ENCODE data around the gene THOC6. TPM values are rescaled to one million over a fixed set of nuclear protein-coding genes. Genes with fewer than 3 reads are reported as not detected.

The THOC6 gene
- total and polyA plus RNA-seq, 2 donors (not counting 3 experiments of a cell fraction or from before 2014, with no cell fraction given): 23.9 to 39.3 TPM

DNA sequence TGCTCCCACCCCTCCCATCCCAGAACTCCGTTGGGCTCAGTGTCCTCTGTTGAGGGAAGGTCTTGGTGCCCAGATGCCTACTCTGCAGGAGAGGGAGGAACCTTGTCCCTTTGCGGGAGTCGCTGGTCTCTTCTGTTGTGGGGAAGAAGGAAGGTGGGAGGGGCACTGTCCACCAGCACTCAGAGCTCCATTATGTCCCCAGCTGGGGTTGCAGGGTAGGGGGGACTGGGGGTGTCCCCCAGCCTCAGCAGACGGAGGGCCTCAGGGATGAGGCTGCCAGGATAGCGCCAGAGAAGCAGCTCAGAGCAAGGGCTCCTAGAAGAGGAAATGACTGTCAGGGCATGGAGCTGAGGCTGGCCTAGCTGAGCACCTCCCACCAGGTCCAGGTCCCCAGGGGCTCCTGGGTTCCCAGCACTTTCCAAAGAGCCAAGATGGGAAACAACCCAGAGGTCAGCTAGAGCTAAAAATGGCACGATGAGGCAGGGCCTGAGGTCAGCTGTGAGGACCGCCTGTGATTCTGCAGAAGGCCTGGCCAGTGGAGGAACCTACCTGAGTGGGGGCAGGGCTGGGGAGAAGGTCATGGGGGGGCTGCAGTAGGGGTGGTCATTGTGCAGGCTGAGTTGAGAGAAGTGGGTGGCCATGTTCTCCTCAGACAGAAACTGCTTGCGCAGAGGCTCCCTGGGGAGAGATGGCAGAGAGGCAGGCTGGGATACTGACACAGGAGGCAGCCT, 986 bp upstream of the THOC6 start:
- ChIA-PET POLR2A (no interaction called here), CTCF (interaction anchor here (1.4 to 6.1 kb wide), 5 partner anchors 8 to 107 kb away, joined by 4 to 52 read pairs (median 9); no protein-coding TSS in a partner anchor)
- no peak overlapping the region for H2AFZ ChIP-seq (ENCODE audit: low read depth, low read length)
- H3K9ac ChIP-seq (replicated peaks; ENCODE audit: extremely low read depth, insufficient read depth, low read length): peak overlapping the region; percentile 90
- H3K36me3 ChIP-seq (ENCODE audit: control insufficient read depth in 2 of 2, extremely low read depth in 1 of 2, insufficient read depth in 2 of 2, low read length in 2 of 2): peaks cover 0 to 9% of the 10 kb centered on the region in 2 experiments
- peaks cover 18% of the 10 kb centered on the region for H3K4me1 ChIP-seq (ENCODE audit: control insufficient read depth, extremely low read depth, insufficient read depth, low read length)
- intact Hi-C loops (cut with micrococcal nuclease): no loop called here
- H3K27ac ChIP-seq (ENCODE audit: insufficient read depth, low read depth, low read length): peak overlapping the region; percentile 98
- dilution Hi-C loops (cut with MboI; ENCODE audit: extremely low pct_ligation_motif_present, low sequenced_read_pairs): no loop called here
- no TSS peak for BruUV-seq (replicated peaks)
- peak overlapping the region; percentile 83 for H3K4me2 ChIP-seq (ENCODE audit: insufficient read depth, low read length)
- H4K20me1 ChIP-seq (replicated peaks; ENCODE audit: control insufficient read depth, extremely low read depth, insufficient read depth, low read length): no peaks in the 10 kb centered on the region
- no peaks in the 10 kb centered on the region for H3K9me3 ChIP-seq (replicated peaks; ENCODE audit: control insufficient read depth, insufficient read depth, low read length)
- DNase-seq (ENCODE audit: low read depth, low spot score) (peak; percentile 16), FAIRE-seq (peak; percentile 78)
- peak overlapping the region in 2 of 3 experiments; percentile 53 to 61 for H3K4me3 ChIP-seq (replicated peaks in 1 of 3; ENCODE audit: insufficient read depth in 1 of 3, low read depth in 1 of 3, low read length in 3 of 3)
- TF ChIP-seq POLR2A (IDR thresholded peaks at IDR 0.05; ENCODE audit: low read depth, low read length) (peak; percentile 87), POLR2AphosphoS5 (IDR thresholded peaks at IDR 0.05; ENCODE audit: insufficient read depth, low read depth, low read length) (peak; percentile 43), GATA2 (IDR thresholded peaks at IDR 0.05; ENCODE audit: insufficient read depth, insufficient read length, low read depth, low read length) (no peak)
- H3K9me1 ChIP-seq (replicated peaks; ENCODE audit: control insufficient read depth, extremely low read depth, insufficient read depth, low read length): no peaks in the 10 kb centered on the region
- no peaks in the 10 kb centered on the region for H3K27me3 ChIP-seq (ENCODE audit: control insufficient read depth in 2 of 2, insufficient read depth in 2 of 2, low read length in 2 of 2)
- peaks cover 2% of the 10 kb centered on the region for H3K79me2 ChIP-seq (ENCODE audit: control insufficient read depth, insufficient read depth, low read length)

DNA sequence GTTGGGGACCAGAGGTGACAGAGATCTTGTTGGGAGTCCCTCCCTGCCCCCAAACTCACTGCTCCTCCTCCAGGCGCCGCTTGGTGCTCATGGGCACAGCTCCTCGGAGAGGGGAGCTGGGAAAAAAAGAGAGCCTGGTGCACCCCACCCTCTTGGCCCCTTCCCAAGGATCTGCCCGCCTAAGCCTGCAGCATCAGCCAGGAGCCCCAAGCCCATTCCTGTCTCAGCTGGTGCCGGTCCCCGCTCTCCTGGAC, 493 bp upstream of the THOC6 start:
- TF ChIP-seq, protein P1, sequence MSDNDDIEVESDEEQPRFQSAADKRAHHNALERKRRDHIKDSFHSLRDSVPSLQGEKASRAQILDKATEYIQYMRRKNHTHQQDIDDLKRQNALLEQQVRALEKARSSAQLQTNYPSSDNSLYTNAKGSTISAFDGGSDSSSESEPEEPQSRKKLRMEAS (IDR thresholded peaks at IDR 0.05; ENCODE audit: insufficient read depth, insufficient read length): no peak
- TF ChIP-seq MYC (IDR thresholded peaks at IDR 0.05; ENCODE audit: low read depth, low read length): no peak
- no peak for TF ChIP-seq POLR2AphosphoS5 (IDR thresholded peaks at IDR 0.05; ENCODE audit: insufficient read depth, low read depth, low read length)
- no peak for TF ChIP-seq GATA2 (IDR thresholded peaks at IDR 0.05; ENCODE audit: insufficient read depth, insufficient read length, low read depth, low read length)
- no peak for TF ChIP-seq FOS (IDR thresholded peaks at IDR 0.05; ENCODE audit: borderline replicate concordance, insufficient read depth, low read length)
- no peak for TF ChIP-seq EZH2 (IDR thresholded peaks at IDR 0.05; ENCODE audit: borderline replicate concordance, low read depth, low read length, severe bottlenecking)
- peak; percentile 54 for TF ChIP-seq POLR2A (IDR thresholded peaks at IDR 0.05; ENCODE audit: low read depth, low read length)
- TF ChIP-seq, protein P2, sequence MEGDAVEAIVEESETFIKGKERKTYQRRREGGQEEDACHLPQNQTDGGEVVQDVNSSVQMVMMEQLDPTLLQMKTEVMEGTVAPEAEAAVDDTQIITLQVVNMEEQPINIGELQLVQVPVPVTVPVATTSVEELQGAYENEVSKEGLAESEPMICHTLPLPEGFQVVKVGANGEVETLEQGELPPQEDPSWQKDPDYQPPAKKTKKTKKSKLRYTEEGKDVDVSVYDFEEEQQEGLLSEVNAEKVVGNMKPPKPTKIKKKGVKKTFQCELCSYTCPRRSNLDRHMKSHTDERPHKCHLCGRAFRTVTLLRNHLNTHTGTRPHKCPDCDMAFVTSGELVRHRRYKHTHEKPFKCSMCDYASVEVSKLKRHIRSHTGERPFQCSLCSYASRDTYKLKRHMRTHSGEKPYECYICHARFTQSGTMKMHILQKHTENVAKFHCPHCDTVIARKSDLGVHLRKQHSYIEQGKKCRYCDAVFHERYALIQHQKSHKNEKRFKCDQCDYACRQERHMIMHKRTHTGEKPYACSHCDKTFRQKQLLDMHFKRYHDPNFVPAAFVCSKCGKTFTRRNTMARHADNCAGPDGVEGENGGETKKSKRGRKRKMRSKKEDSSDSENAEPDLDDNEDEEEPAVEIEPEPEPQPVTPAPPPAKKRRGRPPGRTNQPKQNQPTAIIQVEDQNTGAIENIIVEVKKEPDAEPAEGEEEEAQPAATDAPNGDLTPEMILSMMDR (IDR thresholded peaks at IDR 0.05; ENCODE audit: extremely low read depth in 1 of 2, insufficient read depth in 1 of 2, low read depth in 1 of 2, low read length in 2 of 2): no peak
- Histone ChIP-seq H3K4me2 (ENCODE audit: insufficient read depth, low read length) (peak overlapping the region; percentile 83), H3K4me1 (ENCODE audit: control insufficient read depth, extremely low read depth, insufficient read depth, low read length) (peaks cover 18% of the 10 kb centered on the region), H3K36me3 (ENCODE audit: control insufficient read depth in 2 of 2, extremely low read depth in 1 of 2, insufficient read depth in 2 of 2, low read length in 2 of 2) (peaks cover 0 to 9% of the 10 kb centered on the region in 2 experiments), H3K27ac (ENCODE audit: insufficient read depth, low read depth, low read length) (peak overlapping the region; percentile 98), H3K27me3 (ENCODE audit: control insufficient read depth in 2 of 2, insufficient read depth in 2 of 2, low read length in 2 of 2) (no peaks in the 10 kb centered on the region), H2AFZ (ENCODE audit: low read depth, low read length) (no peak overlapping the region), H3K9me1 (replicated peaks; ENCODE audit: control insufficient read depth, extremely low read depth, insufficient read depth, low read length) (no peaks in the 10 kb centered on the region), H3K4me3 (replicated peaks in 1 of 3; ENCODE audit: insufficient read depth in 1 of 3, low read depth in 1 of 3, low read length in 3 of 3) (peak overlapping the region in 2 of 3 experiments; percentile 1 to 61), H4K20me1 (replicated peaks; ENCODE audit: control insufficient read depth, extremely low read depth, insufficient read depth, low read length) (no peaks in the 10 kb centered on the region), H3K79me2 (ENCODE audit: control insufficient read depth, insufficient read depth, low read length) (peaks cover 2% of the 10 kb centered on the region), H3K9me3 (replicated peaks; ENCODE audit: control insufficient read depth, insufficient read depth, low read length) (no peaks in the 10 kb centered on the region), H3K9ac (replicated peaks; ENCODE audit: extremely low read depth, insufficient read depth, low read length) (peak overlapping the region; percentile 47)
- intact Hi-C loops (cut with micrococcal nuclease) (no loop called here), dilution Hi-C loops (cut with MboI; ENCODE audit: extremely low pct_ligation_motif_present, low sequenced_read_pairs) (no loop called here)
- DNase-seq (ENCODE audit: low read depth, low spot score) (no peak), FAIRE-seq (no peak)
- no TSS peak for BruUV-seq (replicated peaks)
- CTCF ChIA-PET: interaction anchor here (1.4 to 6.1 kb wide), 3 partner anchors 7 to 79 kb away, joined by 4 to 52 read pairs (median 9); no protein-coding TSS in a partner anchor
- POLR2A ChIA-PET: no interaction called here

Data from endothelial cell of umbilical vein (primary cell).